GM20000 (cell line): ENCODE results near the gene MAD1L1.

Source experiments
- DNase-seq: peaks from one replicate; pipeline ENCODE4 v3.0.0; 2012; ENCODE audit warnings: low spot score
- TF ChIP-seq, protein P1 (sequence below): IDR thresholded peaks from 2 replicates; pipeline ENCODE4 v1.5.1; 2012; ENCODE audit warnings: mild to moderate bottlenecking, control low read depth; ENCODE audit errors: extremely low read depth, missing control alignments

The MAD1L1 gene

DNA sequence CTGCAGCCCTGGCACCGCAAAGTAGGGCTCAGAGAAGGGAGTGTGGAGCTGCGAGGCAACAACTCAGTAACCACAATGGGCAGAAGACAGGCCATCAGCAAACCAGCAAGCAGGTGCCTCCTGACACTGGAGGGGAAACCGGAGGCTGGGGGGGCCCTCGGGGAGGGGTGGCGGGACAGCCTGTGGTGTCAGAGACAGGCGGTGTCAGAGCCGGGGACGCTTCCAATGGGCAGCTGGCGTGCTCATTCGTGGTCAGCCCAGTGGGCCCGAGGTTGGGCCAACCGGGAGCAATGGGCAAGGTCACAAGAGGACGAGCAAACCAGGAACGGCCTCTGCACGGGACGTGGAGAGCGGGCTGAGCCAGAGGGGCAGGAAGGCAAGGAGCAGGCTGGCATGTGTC is 158.1 kb downstream of the MAD1L1 start:
- TF ChIP-seq, protein P1, sequence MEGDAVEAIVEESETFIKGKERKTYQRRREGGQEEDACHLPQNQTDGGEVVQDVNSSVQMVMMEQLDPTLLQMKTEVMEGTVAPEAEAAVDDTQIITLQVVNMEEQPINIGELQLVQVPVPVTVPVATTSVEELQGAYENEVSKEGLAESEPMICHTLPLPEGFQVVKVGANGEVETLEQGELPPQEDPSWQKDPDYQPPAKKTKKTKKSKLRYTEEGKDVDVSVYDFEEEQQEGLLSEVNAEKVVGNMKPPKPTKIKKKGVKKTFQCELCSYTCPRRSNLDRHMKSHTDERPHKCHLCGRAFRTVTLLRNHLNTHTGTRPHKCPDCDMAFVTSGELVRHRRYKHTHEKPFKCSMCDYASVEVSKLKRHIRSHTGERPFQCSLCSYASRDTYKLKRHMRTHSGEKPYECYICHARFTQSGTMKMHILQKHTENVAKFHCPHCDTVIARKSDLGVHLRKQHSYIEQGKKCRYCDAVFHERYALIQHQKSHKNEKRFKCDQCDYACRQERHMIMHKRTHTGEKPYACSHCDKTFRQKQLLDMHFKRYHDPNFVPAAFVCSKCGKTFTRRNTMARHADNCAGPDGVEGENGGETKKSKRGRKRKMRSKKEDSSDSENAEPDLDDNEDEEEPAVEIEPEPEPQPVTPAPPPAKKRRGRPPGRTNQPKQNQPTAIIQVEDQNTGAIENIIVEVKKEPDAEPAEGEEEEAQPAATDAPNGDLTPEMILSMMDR, result no peak

DNA sequence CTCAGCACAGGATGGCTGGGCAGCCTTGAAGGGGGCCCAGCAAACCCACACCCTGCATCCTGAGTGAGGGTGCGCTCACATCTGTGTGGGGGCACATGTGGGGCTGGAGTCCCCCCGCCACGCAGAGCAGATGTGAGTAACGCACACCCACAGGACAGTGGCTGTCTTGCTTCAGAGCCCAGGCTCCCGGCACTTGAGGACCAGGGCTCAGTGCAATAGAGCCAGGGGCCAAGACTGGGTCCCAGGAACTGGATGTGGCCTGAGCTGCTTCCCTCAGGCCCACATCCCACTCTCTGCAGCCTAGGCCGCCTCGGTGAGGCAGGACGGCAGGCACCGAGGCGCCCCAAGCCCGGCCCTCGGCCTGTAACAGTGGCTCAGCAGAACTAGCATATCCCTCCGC is 159.9 kb downstream of the MAD1L1 start:
- TF ChIP-seq, protein P1, result no peak
- no peak for DNase-seq

More for the DNA sequence above, 158.1 kb downstream of the MAD1L1 start:
- no peak for DNase-seq

DNA sequence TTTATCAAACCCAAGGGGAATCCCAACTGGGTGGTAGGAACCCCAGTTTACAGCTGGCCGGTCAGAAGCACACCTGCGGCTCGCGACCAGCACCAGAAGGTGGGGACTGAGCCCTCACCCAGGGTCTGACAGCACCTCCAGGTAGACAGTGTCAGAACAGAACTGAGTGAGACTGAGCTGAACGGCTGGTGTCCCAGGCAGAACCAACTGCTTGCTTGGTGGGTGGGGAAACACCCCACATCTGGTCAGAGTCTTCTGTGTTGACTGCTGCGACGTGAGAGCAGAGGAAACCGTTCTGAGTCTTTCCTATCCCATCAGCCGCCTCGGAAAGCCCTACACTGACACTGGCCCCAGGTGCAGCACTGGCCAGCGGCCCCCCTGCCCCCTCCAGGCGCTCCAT is 160.7 kb downstream of the MAD1L1 start:
- TF ChIP-seq, protein P1, result no peak
- peak; percentile 94 for DNase-seq

DNA sequence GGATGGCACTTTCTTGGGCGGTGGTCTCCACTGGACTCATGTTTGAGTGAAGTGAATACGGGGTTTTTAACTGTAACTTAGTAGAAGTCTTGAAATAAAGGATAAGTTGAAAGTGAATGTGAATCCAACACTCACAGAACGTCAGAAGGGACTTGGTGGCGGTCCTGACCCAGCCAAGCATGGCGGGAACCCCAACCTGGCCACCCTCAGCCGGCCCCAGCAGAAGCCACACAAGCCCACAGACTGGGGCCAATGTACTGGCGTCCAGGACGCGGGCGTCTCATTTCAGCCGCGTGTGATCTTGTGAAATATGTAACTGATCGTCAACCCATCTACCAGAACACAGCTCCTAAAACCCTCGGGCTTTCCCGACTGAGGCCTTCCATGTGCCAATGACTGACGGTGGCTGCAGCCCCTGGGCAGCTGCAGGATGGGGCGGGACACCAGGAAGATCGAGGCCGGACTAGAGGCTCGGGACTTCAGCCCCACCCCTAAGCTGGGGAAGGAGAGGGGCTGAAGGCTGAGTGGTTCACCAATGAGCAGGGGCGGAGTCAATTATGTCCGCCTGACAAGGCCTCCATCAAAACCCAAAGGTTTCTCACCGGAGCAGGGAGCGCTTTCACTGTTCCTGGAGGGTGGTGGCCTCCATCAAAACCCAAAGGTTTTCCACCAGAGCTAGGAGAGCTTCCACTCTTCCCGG is 161.5 kb downstream of the MAD1L1 start:
- peak; percentile 61 for DNase-seq

DNA sequence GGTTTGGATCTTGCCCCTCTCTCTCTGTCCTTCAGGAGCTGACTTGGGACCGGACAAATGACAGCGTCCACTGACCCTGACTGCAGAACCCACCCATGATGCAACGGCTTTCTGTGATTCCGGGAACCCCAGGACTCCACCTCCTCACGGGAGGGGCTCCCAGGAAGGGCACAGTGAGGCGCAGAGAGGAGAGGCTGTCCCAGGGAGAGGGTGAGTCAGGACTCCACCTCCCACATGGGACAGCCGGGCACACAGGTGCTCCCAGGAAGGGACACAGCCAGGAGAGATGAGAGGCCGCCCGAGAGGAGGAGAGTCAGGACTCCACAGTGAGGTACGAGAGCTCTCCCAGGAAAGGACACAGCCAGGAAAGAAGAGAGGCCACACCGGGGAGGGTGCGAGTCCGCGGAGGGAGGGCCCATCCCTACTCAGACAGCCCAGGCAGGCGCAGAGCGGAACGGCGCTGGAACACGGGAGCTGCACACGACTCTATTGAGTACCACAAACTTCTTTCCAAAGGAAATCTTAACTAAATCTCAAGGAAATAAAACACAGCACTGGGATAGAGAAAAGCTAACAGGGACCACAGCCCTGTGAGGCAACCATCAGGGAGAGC is 162.5 kb downstream of the MAD1L1 start:
- TF ChIP-seq, protein P1, result no peak
- no peak for DNase-seq

More for the DNA sequence above, 161.5 kb downstream of the MAD1L1 start:
- TF ChIP-seq, protein P1, result no peak

DNA sequence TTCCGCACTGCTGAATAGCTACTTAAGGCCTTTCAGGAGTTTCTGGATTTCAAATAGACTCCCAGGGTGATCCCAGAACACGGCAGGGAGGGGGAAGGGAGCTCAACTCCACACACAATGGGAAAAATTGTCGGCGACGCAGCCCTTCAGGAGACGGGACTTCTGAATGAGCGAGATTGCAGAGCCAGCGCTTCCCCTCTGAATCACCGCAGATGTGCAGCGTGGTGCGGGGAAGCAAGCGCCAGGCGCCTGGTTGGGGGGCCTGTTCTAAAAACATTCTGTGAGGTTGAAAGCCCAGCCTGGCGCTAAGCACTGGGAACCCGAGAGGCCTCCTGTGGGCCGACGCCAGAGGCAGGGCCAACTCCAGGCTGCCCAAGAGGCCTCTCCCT is 163.3 kb downstream of the MAD1L1 start:
- TF ChIP-seq, protein P1, result no peak
- DNase-seq, result no peak

DNA sequence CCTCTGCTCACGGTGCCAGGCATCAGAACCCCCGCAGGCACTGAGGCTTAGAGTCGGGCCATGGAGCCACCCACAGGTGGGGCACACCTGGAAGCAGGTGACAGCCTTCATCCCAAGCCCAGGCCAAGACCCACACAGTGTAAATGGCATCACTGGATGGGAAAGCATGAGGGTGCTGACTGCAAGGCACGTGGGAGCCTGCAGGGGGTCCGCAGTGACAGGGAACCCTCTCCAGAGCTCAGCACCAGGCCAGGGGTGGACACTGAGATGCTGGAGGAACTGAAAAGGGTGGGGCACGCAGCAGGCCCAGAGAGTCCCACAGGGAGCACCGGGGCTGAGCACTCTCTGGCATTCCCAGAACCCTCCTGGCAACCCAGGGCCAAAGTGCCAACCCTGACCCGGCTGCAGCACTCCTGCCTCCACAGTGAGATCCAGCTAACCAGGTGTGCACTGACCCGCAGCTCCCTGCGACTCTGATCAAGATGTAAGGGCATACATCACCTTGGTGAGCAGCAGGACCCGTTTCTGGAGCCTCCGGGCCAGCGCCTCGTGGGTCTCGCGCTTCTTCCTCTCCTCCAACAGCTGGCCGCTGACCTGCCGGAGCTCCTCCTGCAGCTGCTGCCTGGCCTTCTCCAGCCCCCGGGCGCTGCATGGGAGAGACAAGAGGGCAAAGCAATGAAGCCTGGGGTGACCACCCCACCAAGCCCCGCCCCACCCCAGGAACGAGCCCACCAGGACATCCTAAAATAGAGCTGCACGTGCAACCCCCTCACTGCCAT is 163.9 kb downstream of the MAD1L1 start:
- no peak for DNase-seq
- TF ChIP-seq, protein P1, result no peak
